HG03378 (cell line): ENCODE data around the gene DPYD.

ENCODE experiments used
- ATAC-seq: cut with Tn5 transposase; IDR thresholded peaks from one replicate; pipeline ENCODE4 v1.9.1; 2021; ENCODE audit warnings: mild to moderate bottlenecking, moderate library complexity; ENCODE audit not compliant: unreplicated experiment

DPYD gene

DNA sequence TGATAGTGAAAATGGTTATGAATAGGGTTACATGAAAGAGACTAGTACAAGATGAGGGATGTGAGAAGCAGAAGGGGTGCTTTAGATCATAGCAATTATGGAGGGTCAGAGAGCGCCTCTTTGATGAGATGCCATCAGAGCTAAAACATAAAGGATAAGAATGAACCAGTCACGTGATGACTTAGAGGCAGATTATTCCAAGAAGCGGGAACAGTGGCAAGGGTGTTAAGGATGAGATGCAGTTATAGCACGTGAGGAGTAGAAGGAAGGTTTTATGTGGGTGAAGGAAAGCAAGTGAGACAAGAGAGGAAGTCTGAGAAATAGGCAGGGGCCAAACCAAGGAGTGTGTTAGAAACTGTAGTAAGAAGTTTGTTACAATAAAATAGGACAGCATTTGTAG is 360.1 kb downstream of the DPYD start:
- no peak for ATAC-seq

DNA sequence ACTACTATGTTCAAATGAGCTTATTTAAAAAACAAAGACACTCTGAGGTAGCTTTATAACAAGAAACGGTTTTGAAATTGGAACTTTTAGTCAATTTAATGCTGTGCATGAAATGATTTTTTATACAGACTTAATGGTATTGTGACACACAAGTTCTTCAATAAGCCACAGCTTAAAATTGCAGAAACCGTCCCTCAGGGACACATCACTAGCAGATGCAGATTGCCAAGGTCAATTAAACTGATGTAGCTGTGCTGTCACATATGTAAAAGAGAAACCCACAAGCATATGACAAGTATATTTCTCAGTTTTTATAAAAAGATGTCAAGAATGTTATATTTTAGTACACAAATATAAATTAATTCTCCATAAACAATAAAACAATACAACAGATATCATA is 366.9 kb downstream of the DPYD start:
- ATAC-seq = no peak

DNA sequence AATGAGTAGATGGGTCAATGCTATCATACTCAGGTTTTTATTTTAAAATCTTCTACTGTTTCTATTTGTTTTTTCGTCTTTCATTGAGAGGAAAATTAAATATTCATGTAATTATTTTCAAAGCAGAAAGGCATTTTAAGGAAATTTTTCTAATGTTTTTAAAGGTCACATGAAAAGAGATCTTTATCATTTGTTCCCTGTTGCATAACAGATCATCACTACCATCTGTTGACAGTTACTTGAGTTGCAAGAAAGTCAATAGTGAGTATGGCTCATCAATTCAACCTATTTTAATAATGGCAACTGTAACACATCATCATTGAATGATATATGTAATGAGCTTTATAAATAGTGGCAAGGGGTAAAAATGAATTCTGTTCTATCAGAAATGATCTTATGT is 369.7 kb downstream of the DPYD start:
- ATAC-seq = no peak

DNA sequence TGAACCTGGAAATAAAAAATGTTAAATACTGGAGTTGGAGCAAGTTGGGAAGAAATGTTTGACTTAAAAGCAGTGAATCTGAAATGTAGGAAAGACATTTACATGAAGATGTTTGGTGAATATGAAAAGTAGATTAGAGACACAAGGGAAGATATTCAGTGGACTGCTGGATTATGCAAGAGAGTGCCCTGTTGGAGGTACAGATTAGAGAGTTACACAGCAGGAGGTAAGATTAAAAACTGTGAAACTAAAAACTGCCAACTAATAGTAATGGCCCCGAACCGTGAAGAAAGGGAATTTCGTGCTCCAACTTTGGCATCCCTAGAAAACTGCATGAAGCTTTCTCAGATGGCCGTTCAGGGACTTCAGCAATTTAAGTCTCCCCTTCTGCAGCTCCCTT is 375.4 kb downstream of the DPYD start:
- no peak for ATAC-seq

DNA sequence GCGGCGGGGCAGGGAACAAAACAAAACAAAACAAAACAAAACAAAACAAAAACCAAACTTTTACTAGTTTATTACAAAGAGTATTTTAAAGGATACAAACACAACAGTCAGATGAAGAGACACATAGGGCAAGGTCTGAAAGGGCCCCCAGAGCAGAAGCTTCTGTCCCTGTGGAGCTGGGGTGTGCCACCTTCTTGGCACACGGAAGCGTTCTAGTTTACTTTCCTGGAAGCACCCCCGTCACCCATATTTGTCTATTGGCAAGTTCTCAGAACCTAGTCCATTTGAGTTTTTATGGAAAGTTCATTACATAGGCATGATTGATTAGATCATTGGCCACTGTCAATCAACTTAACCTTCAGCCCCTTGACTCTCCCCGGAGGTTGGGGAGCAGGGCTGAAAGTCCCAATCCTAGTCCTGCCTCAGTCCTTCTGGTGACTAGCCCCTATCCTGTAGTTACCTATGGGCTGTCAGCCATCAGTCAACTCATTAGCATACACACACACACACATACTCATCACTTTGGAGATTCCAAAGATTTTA is 380.4 kb downstream of the DPYD start:
- no peak for ATAC-seq

DNA sequence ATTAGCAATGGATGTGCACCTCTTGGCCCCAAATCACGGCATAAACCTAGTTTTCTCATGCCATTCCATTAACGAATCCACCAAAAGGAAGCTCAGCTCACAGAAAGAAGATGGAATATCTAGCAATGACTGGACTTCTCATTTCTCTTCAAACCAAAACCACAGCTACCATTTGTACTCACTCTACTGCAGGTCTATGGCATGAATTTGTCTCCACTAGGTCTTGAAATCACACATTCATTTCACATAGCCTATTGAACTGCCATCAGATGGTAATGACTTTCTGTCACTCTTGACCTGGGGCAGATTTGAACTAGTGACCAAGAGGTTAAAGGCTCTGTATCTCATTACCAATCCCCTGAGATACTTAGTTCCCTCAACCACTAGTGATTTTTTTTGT is 382.7 kb downstream of the DPYD start:
- no peak for ATAC-seq

DNA sequence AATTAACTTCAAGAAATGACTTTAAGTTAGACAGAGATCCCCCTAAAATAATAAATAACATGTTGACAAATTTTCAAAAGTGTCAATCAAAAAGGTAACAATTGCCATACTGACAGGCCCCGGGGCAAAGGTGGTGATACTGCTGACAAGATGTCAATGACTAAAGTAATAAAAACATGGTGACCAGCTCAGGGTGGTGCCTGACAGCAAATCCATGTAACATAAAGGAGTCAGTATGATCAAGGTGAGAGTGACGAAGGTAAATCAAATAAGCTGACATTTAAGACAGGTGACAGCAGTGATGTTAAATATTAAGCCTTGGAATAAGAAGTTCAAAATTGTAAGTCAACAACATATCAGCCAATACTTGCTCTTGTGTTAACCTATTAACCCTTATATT is 387.5 kb downstream of the DPYD start:
- ATAC-seq = no peak

DNA sequence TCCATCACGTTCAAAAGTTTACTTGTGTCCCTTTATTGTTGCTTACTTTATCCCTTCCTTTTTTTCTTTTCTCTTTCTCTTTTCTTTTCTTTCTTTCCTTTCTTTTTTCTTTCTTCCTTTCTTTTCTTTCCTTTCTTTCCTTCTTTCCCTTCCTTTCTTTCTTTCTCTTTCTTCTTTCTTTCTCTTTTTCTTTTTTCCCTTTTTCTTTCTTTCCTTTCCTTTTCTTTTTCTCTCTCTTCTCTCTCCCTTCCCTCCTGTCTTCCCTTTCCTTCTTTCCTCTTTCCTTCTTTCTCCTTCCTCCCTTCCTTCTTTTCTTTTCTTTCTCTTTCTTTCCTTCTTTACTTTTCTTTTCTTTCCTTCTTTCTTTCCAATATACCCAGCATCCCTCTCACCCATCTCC is 391.2 kb downstream of the DPYD start:
- no peak for ATAC-seq

DNA sequence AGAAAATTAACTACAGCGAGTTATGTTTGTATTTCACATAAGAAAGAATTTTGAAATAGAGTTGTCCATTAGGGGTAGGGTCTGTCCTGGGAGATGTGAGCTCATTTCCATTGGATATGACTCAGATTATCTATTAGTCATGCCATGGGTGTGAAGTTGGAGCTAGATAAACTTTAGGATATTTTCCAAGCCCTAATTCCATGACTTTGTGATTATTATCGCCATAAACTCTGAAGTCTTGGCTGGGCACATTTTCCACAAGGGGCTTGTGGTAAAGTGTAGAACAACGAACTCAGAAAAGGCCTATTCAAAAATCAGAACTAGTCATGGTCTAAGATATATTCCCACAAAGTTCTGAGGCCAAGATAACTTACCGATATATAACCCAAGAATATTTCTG is 396.6 kb downstream of the DPYD start:
- ATAC-seq = no peak

DNA sequence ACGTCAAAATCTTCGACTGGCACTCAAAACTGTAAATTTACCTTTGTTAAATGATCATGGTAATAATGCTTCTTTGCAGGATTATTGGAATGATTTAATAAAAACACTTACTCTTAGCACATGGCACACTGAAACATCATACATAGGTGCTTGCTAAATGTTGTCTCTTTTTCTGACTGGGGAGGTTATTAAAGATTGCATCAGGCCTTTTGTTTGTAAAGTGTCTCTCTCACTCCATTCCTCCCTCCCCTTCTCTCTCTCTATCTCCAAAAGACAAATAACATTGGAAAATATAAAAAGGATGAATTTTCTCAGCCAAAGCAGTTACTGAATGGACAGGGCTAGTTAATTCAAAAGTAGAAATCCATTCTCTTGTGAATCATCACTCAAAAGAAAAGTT is 404.2 kb downstream of the DPYD start:
- no peak for ATAC-seq

DNA sequence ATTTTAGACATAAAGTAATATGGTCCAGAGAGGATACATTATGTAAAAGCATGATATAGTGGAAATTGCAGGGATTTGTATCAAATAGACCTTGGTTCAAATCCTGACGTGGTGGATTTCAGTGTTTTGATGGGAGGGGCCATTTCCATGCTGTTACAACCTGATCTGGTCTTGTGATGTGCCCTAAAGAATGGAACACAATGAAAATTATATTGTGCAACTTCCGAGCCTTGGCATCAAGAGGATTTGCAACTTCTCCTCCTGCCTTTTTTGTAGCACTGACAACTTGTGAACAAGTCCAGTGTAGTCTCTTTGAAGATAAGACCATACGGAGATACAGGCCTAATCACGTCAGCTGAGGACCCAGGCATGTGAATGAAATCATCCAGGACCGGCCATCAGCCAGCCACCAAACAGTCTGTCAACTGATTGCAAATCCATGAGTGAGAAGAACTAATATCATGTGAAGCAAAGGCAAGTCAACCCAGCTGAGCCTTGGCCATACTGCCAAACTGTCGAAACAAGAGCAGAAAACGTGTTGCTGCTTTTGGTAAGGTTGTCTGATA is 412.1 kb downstream of the DPYD start:
- ATAC-seq = no peak

DNA sequence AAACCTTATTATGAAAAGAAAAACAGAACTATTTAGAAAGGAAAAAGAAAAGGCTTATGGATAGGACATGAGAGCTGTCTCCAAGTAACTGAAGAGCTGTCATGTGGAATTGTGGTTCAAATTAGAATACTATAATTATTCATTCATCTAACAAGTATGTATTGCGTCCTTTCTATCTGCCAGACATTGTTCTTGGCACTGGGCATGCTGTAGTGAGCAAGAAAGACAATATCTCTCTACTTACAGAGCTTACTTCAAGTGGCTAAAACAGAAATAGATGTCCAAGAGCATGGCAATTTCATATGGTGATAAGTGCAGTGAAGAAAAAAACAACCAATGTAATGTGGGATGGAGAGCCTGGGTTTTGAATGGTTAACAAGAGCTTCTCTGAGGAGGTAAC is 413.0 kb downstream of the DPYD start:
- ATAC-seq = no peak

DNA sequence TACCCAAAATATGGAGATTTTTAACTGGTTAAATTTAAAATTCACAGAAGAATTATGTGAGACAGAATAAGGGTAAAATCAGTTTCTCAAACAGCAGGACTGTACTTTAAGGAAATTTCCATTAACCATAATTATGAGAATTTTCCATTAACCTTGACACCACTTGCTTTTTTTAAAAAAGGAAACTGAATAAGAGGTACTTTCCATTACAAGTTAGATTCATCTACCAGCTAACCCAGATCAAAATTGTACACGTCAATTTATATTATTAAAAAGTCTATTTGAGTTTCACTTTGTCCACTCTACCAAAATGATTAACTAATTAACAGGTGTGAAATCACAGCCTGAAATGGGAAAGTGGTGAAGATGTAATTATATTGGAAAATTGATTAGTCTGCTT is 414.5 kb downstream of the DPYD start:
- peak; percentile 24 for ATAC-seq

DNA sequence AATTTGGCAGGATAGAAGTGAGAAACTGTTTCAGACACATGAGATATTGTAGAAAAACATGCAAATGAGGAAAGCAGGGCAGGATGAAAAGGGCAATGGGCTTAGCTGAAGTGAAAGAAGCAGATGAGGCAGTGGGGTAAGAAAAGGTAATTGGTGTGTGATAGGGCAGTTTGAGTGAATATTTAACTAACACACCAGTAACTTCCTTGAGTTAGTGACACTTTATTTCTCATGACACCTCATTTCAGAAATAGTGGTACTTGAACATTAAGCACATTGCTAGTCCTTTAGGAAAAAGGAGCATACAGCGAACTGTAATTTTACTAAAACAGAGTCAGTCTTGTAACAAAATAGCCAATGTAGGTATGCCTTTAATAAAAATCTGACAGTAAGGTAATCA is 415.0 kb downstream of the DPYD start:
- peak; percentile 91 for ATAC-seq

DNA sequence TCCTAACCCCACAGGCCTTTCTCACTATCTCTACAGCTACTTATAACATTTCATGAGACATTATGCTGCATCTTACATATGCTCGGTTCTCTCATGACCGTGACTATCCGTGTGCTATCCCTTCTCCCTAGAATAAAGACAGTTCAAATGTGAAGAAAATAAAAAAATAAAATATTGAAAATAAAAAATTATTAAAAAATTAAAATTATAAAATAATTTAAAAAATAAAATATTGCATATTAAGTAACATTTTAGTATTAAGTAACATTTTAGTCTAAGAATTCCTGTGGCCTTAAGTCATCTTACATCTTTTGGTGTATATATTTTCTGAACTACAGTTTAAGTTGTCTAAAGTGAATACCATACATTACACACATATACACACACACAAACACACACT is 415.5 kb downstream of the DPYD start:
- peak; percentile 4 for ATAC-seq

DNA sequence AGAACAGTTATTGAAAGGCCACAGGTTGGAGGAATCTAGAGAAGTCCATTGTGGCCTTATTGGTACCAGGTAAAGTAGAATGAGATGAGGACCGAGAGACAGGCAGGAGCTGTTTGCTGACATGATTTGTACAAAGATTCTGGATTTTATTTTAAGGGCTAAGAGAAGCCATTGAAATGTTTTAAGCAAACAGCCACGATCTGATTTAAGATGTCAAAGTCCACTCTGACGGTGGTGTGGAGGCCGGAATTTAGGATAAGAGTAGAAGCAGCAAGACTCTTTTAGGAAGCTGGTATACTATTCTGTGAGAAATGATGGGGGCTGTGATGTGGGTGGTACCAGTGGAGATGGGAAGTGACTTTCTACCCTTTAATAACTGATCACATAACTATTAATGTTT is 418.5 kb downstream of the DPYD start:
- ATAC-seq = no peak

DNA sequence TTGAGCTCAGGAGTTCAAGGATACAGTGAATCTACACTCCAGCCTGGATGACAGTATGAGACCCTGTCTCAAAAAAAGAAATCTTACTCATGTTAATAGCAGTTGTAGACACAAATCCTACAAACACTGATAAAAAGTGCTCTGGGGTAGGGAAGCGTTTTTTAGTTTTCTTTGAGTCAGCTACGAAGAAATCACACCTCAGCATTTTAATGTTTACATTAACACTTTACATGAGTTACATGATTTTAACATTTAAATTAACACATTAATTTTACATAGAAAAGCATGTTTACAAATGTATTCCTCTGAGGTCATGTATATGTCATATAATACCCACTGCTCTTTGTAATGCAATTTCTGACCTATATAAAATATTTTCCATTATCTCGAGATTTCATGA is 419.2 kb downstream of the DPYD start:
- no peak for ATAC-seq

DNA sequence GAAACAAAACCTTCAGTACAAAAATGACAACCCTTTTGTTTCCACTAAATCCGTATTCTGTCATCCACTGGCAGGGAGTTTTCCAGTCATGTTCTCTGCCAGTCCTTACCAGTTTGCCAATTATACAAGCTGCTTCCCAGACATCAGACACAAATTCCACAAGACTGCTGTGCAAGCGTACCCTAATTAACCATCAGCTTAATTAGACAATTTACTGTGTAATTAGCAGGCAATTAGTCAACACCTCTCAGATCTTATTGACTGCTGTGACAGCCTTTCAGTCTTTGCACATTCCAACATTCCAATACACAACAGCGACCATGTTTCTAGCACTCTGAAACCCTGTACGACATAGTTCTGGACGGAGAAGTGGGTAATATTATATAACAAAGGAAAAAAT is 420.1 kb downstream of the DPYD start:
- no peak for ATAC-seq

DNA sequence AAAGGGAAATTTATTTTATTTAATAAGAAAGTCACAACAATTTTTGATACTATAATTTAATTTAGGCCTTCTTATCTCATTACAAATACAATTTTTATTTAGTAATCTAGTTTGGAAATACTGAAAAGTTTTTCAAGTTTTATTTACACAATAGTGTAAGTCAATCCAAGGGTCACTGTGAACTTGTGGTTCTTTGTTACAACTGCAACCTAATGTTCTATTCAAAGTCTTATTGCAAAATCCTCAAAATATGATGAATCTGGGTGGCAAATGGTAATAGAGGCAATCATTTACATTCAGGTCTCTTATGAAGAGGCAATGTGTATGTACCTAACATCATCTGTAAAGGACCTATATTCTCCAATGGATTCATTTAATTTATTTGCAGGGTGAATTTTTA is 421.2 kb downstream of the DPYD start:
- no peak for ATAC-seq

DNA sequence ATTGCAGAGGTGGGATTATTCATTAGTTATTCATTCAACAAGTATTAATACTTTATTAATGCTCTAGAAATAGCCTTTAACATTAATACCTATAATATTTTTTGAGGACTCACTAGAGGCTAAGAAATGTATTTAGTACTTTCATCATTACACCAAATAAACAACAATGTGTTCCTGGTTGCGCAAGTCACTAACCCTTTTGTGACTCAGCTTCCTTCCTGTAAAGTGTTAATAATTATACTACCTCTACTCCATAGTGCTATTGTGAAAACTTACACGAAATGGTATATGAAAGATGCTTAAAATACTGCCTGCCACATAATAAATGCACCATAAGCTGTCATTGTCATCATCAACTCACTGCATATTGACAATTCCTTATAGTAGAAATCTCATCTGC is 431.0 kb downstream of the DPYD start:
- ATAC-seq = peak; percentile 68

DNA sequence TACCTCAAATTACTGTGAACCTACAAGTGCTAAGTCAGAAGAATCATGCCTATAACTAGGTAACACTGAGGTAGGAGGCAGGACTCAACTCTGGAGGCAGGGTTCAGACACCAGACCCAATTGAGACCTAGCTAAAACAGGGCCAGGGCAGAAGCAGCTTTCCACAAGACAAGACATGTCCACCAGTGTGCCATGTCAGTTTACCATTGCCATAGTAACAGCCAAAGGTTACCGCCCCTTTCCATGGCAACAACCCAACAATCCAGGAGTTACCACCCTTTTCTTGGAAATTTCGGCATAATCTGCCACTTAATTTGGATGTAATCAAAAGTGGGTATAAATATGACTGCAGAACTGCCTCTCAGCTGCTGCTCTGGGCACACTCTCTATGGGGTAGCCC is 432.3 kb downstream of the DPYD start:
- ATAC-seq = no peak

DNA sequence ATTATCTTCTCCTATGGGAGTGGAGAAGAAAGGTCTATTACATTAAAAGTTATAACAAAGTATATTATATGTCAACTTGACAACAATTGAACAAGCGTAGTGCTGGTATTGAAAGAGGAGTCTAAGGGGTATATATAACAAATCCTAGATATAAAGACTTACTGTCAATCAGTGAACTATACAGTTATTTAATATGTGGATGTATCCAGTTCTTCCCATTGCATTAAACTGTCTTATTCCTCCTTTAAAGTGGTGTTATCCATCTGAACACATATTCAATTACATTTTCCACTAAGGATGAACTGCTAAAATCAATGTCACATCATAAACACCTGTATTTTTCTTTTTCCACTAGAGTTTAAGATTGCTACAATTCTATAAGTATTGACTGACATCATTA is 438.8 kb downstream of the DPYD start:
- no peak for ATAC-seq

DNA sequence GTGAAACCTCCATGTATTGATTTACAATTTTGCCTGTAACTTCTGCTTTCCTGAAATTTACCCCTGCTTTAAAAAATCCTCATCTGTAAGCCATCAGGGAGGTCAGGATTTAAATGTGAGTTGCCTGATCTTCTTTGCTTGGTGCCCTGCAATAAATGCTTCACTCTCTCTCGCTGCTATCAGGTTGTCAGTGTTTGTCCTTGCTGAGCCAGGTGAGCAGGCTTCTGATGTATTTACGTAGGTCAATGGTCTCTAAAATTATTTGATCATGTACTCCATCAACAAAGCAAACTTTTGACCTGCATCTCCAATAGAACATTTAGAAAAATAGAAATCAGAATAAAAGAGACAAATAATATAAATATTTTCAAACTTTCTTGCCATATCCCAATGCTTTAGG is 453.4 kb downstream of the DPYD start:
- ATAC-seq = no peak

DNA sequence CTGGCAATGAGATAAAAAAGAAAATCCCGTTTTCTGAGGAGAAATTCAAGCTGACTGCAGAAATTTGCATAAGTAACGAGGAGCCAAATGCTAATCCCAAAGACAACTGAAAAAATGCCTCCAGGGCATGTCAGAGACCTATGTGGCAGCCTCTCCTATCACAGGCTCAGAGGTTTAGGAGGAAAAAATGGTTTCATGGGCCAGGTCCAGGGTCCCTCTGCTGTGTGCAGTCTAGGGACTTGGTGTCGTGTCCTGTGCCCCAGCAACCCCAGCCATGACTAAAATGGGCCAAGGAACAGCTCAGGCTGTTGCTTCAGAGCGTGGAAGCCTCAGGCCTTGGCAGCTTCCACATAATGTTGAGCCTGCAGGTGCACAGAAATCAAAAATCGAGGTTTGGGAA is 456.5 kb downstream of the DPYD start:
- ATAC-seq = no peak
